Breast epithelium (tissue), 4 donors: ENCODE data around the gene DOCK3. TPM values are rescaled to one million over a fixed set of nuclear protein-coding genes. Genes with fewer than 3 reads are reported as not detected.
"Not testable (repeated sequence)": the region's sequence is repeated elsewhere in the genome, so short reads cannot be mapped to it uniquely, and the experiment has no call there.

Experiments
- DNase-seq, 2 donors: peaks; one replicate each; pipeline ENCODE4 v3.0.0-alpha.2; 2019; ENCODE audit warnings: low spot score in 2 of 2
- H3K27ac ChIP-seq, 2 donors: fragments of 200-600 bp; sonication (generic) in 1 of 2; one replicate each; pipeline ENCODE4 v1.5.1; 2016 to 2019; ENCODE audit warnings: mild to moderate bottlenecking in 1 of 2
- H3K27me3 ChIP-seq, 2 donors: fragments of 200-600 bp; sonication (generic) in 1 of 2; one replicate each; pipeline versions ENCODE4 v1.5.1 to v1.6.0; 2017 to 2019; ENCODE audit warnings: control low read depth in 1 of 2, mild to moderate bottlenecking in 1 of 2
- H3K36me3 ChIP-seq: fragments of 200-600 bp; one replicate; pipeline ENCODE4 v1.5.1; 2019
- H3K4me1 ChIP-seq, 2 donors: fragments of 200-600 bp; sonication (generic); one replicate each; pipeline ENCODE4 v1.5.1; 2016 to 2019; ENCODE audit warnings: control low read depth in 1 of 2
- H3K4me3 ChIP-seq, 3 donors: fragments of 200-600 bp; sonication (generic); 1 replicate in 2 of 3; 2 replicates in 1 of 3; pipeline ENCODE4 v1.5.1; 2016 to 2019; ENCODE audit warnings: mild to moderate bottlenecking in 3 of 3, moderate library complexity in 2 of 3
- H3K9me3 ChIP-seq, 2 donors: fragments of 200-600 bp; sonication (generic) in 1 of 2; one replicate each; pipeline ENCODE4 v1.5.1; 2016 to 2019; ENCODE audit warnings: control low read depth in 1 of 2
- CTCF ChIP-seq, 3 donors: fragments of 450-650 bp; IDR thresholded peaks; one replicate each; pipeline ENCODE4 v1.5.1; 2016 to 2017; ENCODE audit warnings: antibody characterized with exemption in 3 of 3, mild to moderate bottlenecking in 3 of 3, moderate library complexity in 3 of 3
- POLR2A ChIP-seq: fragments of 450-650 bp; IDR thresholded peaks from one replicate; pipeline ENCODE4 v1.6.1; 2016; ENCODE audit warnings: antibody characterized with exemption, mild to moderate bottlenecking, moderate library complexity
- POLR2AphosphoS5 ChIP-seq, 3 donors: sonication (generic); formaldehyde crosslinking; IDR thresholded peaks; one replicate each; pipeline ENCODE4 v1.6.1; 2017; ENCODE audit warnings: antibody characterized with exemption in 3 of 3
- intact Hi-C: fragments of 100-400 bp; cut with DNase I; formaldehyde crosslinking; loops from one replicate; pipeline ENCODE4 v1.15.1; 2023; ENCODE audit warnings: low total_unique reads
- total RNA-seq, 3 donors: library from RNA; depleted of rRNA; stranded (reverse); fragments of >200 nt; gene quantifications; one replicate each; pipeline ENCODE4 v1.1.0, GENCODE V29; 2016

Gene DOCK3
- total RNA-seq, 3 donors from 2014 or later: 0.64 to 0.73 (median 0.66) TPM

- Histone ChIP-seq H3K36me3 (no peaks in the 10 kb centered on the region), H3K4me1 (no peaks in the 10 kb centered on the region), H3K27me3 (no peaks in the 10 kb centered on the region), H3K27ac (no peak overlapping the region), H3K4me3 (no peak overlapping the region), H3K9me3 (no peaks in the 10 kb centered on the region)
- no peak for DNase-seq
- TF ChIP-seq POLR2A (no peak), CTCF (IDR thresholded peaks at IDR 0.05) (no peak), POLR2AphosphoS5 (IDR thresholded peaks at IDR 0.05) (no peak)
- intact Hi-C loops: no loop called here
Observed at GRCh38 chr3:50658831-50659230, 15.9 kb upstream of the DOCK3 start.

GRCh38 chr3:50660386-50660785, 14.3 kb upstream of the DOCK3 start:
- intact Hi-C loops: no loop called here

GRCh38 chr3:50661321-50661837, 13.3 kb upstream of the DOCK3 start:
- TF ChIP-seq POLR2A (no peak), POLR2AphosphoS5 (IDR thresholded peaks at IDR 0.05) (no peak), CTCF (IDR thresholded peaks at IDR 0.05) (no peak)
- H3K27ac ChIP-seq: no peak overlapping the region
- no peak overlapping the region for H3K4me3 ChIP-seq
- H3K36me3 ChIP-seq: no peaks in the 10 kb centered on the region
- peak in 1 of 2 donors; percentile 28 for DNase-seq
- H3K27me3 ChIP-seq: no peaks in the 10 kb centered on the region
- no peaks in the 10 kb centered on the region for H3K4me1 ChIP-seq
- intact Hi-C loops: no loop called here
- no peaks in the 10 kb centered on the region for H3K9me3 ChIP-seq

More at GRCh38 chr3:50660386-50660785, 14.3 kb upstream of the DOCK3 start:
- no peak for DNase-seq
- no peaks in the 10 kb centered on the region for H3K4me1 ChIP-seq
- TF ChIP-seq CTCF (IDR thresholded peaks at IDR 0.05) (no peak), POLR2A (no peak), POLR2AphosphoS5 (IDR thresholded peaks at IDR 0.05) (no peak)
- no peak overlapping the region for H3K27ac ChIP-seq
- no peaks in the 10 kb centered on the region for H3K9me3 ChIP-seq
- H3K4me3 ChIP-seq: no peak overlapping the region
- no peaks in the 10 kb centered on the region for H3K27me3 ChIP-seq
- no peaks in the 10 kb centered on the region for H3K36me3 ChIP-seq

GRCh38 chr3:50662408-50662807, 12.3 kb upstream of the DOCK3 start:
- H3K27me3 ChIP-seq: no peaks in the 10 kb centered on the region
- DNase-seq: peak in 1 of 2 donors; percentile 10
- TF ChIP-seq POLR2A (no peak), CTCF (IDR thresholded peaks at IDR 0.05) (no peak), POLR2AphosphoS5 (IDR thresholded peaks at IDR 0.05) (no peak)
- no peaks in the 10 kb centered on the region for H3K9me3 ChIP-seq
- no peak overlapping the region for H3K4me3 ChIP-seq
- no peaks in the 10 kb centered on the region for H3K4me1 ChIP-seq
- intact Hi-C loops: no loop called here
- H3K27ac ChIP-seq: no peak overlapping the region
- H3K36me3 ChIP-seq: no peaks in the 10 kb centered on the region

GRCh38 chr3:50665081-50665840, 9.5 kb upstream of the DOCK3 start:
- Histone ChIP-seq H3K27me3 (no peaks in the 10 kb centered on the region), H3K9me3 (no peaks in the 10 kb centered on the region), H3K4me3 (no peak overlapping the region), H3K36me3 (no peaks in the 10 kb centered on the region), H3K4me1 (no peaks in the 10 kb centered on the region), H3K27ac (no peak overlapping the region)
- TF ChIP-seq POLR2AphosphoS5 (IDR thresholded peaks at IDR 0.05) (no peak), CTCF (IDR thresholded peaks at IDR 0.05) (no peak), POLR2A (no peak)
- peak in 1 of 2 donors; percentile 3 for DNase-seq
- intact Hi-C loops: no loop called here

- not testable (repeated sequence) for H3K27ac ChIP-seq, H3K4me1 ChIP-seq, H3K36me3 ChIP-seq, DNase-seq, H3K9me3 ChIP-seq, H3K27me3 ChIP-seq, H3K4me3 ChIP-seq
- intact Hi-C loops: loop anchor here (2.0 kb wide), 1 partner anchor 25 kb away; no protein-coding TSS in a partner anchor
Observed at GRCh38 chr3:50665841-50666115, 8.9 kb upstream of the DOCK3 start.
